ENCODE results near the gene YIPF1. TPM values are rescaled to one million over a fixed set of nuclear protein-coding genes. Genes with fewer than 3 reads are reported as not detected.

The YIPF1 gene
- total and polyA plus RNA-seq, 2 experiments from 2014 or later: 27.7 to 34.0 TPM

- no peaks in the 10 kb centered on the region for H3K36me3 ChIP-seq (replicated peaks; ENCODE audit: insufficient read depth, low read depth)
- TF ChIP-seq EZH2phosphoT487 (IDR thresholded peaks at IDR 0.05; ENCODE audit: low read depth, severe bottlenecking, unreplicated experiment): no peak
- TF ChIP-seq, protein P1, sequence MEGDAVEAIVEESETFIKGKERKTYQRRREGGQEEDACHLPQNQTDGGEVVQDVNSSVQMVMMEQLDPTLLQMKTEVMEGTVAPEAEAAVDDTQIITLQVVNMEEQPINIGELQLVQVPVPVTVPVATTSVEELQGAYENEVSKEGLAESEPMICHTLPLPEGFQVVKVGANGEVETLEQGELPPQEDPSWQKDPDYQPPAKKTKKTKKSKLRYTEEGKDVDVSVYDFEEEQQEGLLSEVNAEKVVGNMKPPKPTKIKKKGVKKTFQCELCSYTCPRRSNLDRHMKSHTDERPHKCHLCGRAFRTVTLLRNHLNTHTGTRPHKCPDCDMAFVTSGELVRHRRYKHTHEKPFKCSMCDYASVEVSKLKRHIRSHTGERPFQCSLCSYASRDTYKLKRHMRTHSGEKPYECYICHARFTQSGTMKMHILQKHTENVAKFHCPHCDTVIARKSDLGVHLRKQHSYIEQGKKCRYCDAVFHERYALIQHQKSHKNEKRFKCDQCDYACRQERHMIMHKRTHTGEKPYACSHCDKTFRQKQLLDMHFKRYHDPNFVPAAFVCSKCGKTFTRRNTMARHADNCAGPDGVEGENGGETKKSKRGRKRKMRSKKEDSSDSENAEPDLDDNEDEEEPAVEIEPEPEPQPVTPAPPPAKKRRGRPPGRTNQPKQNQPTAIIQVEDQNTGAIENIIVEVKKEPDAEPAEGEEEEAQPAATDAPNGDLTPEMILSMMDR (IDR thresholded peaks at IDR 0.05; ENCODE audit: poor library complexity): no peak
- TF ChIP-seq EZH2 (IDR thresholded peaks at IDR 0.05; ENCODE audit: borderline replicate concordance): no peak
- no peaks in the 10 kb centered on the region for H3K9me2 ChIP-seq (replicated peaks; ENCODE audit: insufficient read depth)
- H4K20me1 ChIP-seq (ENCODE audit: insufficient read depth, poor library complexity, severe bottlenecking): no peaks in the 10 kb centered on the region
- no peaks in the 10 kb centered on the region for H3K9me3 ChIP-seq (ENCODE audit: low read depth)
- WGBS (ENCODE audit: low lambda C conversion rate, missing lambda C conversion rate): 92% methylated on average over 3 of the region's 3 CpGs
- no peaks in the 10 kb centered on the region for H3K79me2 ChIP-seq
- no peak overlapping the region for H3K4me3 ChIP-seq
- H2AFZ ChIP-seq: no peak overlapping the region
- H3K27ac ChIP-seq: no peak overlapping the region
- no peaks in the 10 kb centered on the region for H3K27me3 ChIP-seq
- H3K4me2 ChIP-seq: no peak overlapping the region
- H3K4me1 ChIP-seq (ENCODE audit: insufficient read depth): no peaks in the 10 kb centered on the region
- DNase-seq (ENCODE audit: low spot score): no peak
Observed at GRCh38 chr1:53804791-53805505, 84.6 kb downstream of the YIPF1 start.

DNA sequence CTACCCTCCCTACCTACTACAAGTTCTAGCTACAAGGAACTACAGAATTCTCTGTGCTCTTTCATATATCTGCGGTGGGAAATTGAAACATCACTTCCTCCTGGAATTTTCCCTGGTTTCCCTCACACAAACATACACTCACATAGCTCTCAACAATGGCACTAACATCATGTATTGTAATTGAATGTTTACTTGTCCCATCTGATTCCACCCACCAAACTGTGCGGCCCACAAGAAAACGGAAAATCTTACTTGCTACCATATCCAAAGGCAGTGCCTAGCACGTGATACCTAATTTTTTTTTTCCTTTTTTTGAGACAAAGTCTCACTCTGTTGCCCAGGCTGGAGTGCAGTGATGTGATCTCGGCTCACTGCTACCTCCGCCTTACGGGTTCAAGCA, 85.4 kb downstream of the YIPF1 start:
- Histone ChIP-seq H3K4me2 (no peak overlapping the region), H3K27ac (no peak overlapping the region), H2AFZ (no peak overlapping the region), H4K20me1 (ENCODE audit: insufficient read depth, poor library complexity, severe bottlenecking) (no peaks in the 10 kb centered on the region), H3K4me1 (ENCODE audit: insufficient read depth) (no peaks in the 10 kb centered on the region), H3K9me2 (replicated peaks; ENCODE audit: insufficient read depth) (no peaks in the 10 kb centered on the region), H3K27me3 (no peaks in the 10 kb centered on the region), H3K79me2 (no peaks in the 10 kb centered on the region), H3K36me3 (replicated peaks; ENCODE audit: insufficient read depth, low read depth) (no peaks in the 10 kb centered on the region), H3K9me3 (ENCODE audit: low read depth) (no peaks in the 10 kb centered on the region), H3K4me3 (no peak overlapping the region)
- no peak for TF ChIP-seq EZH2 (IDR thresholded peaks at IDR 0.05; ENCODE audit: borderline replicate concordance)
- no peak for TF ChIP-seq EZH2phosphoT487 (IDR thresholded peaks at IDR 0.05; ENCODE audit: low read depth, severe bottlenecking, unreplicated experiment)
- TF ChIP-seq, protein P1 (IDR thresholded peaks at IDR 0.05; ENCODE audit: poor library complexity): no peak
- DNase-seq (ENCODE audit: low spot score): no peak
- WGBS (ENCODE audit: low lambda C conversion rate, missing lambda C conversion rate): 98% methylated on average over 7 of the region's 7 CpGs

Small RNAs within 50 kb of the gene (small RNA-seq; reads per million reads assigned to genes)
- gene AL049745.1: not detected

Other genes starting within 250 kb of the YIPF1 start
- gene GLIS1, start 150.6 kb downstream of the YIPF1 start, total RNA-seq: 0.13 and 0.32 TPM in 2 replicates
- gene GLIS1, start 150.6 kb downstream of the YIPF1 start, polyA plus RNA-seq: 1.3 and 1.5 TPM in 2 replicates
- gene NDC1, start 51.5 kb downstream of the YIPF1 start, total RNA-seq: 18.1 and 23.1 TPM in 2 replicates
- 5.4 and 7.8 TPM in 2 replicates for gene NDC1, start 51.5 kb downstream of the YIPF1 start, polyA plus RNA-seq
- 28.7 and 31.2 TPM in 2 replicates for gene DIO1, start 4.4 kb upstream of the YIPF1 start, total RNA-seq
- 12.4 and 24.2 TPM in 2 replicates for gene DIO1, start 4.4 kb upstream of the YIPF1 start, polyA plus RNA-seq
- gene IFT25, start 55.9 kb upstream of the YIPF1 start, total RNA-seq: 27.4 and 28.0 TPM in 2 replicates
- 69.0 and 69.2 TPM in 2 replicates for gene IFT25, start 55.9 kb upstream of the YIPF1 start, polyA plus RNA-seq
- gene LRRC42, start 56.6 kb upstream of the YIPF1 start, total RNA-seq: 56.6 and 64.4 TPM in 2 replicates
- 58.2 and 62.7 TPM in 2 replicates for gene LRRC42, start 56.6 kb upstream of the YIPF1 start, polyA plus RNA-seq
- 0.28 and 1.7 TPM in 2 replicates for gene LDLRAD1, start 128.4 kb upstream of the YIPF1 start, total RNA-seq
- 0.13 and 0.82 TPM in 2 replicates for gene LDLRAD1, start 128.4 kb upstream of the YIPF1 start, polyA plus RNA-seq
- gene TMEM59, start 163.4 kb upstream of the YIPF1 start, total RNA-seq: 708 and 714 TPM in 2 replicates
- 1,181 and 1,185 TPM in 2 replicates for gene TMEM59, start 163.4 kb upstream of the YIPF1 start, polyA plus RNA-seq
- 2.5 and 3.0 TPM in 2 replicates for gene TCEANC2, start 163.8 kb upstream of the YIPF1 start, total RNA-seq
- gene TCEANC2, start 163.8 kb upstream of the YIPF1 start, polyA plus RNA-seq: 3.2 and 3.4 TPM in 2 replicates